ENCODE data around the gene GFM1. TPM values are rescaled to one million over a fixed set of nuclear protein-coding genes. Genes with fewer than 3 reads are reported as not detected.

GFM1 gene
- total RNA-seq, 1 experiment from 2014 or later: 44.5 TPM

- Mint-ChIP-seq H3K36me3 (0 out of 2 replicates have a peak, but pooled peaks cover 5% of the 10 kb centered on the region), H3K4me1 (no peaks in the 10 kb centered on the region), H3K27ac (no peak overlapping the region), H3K9me3 (no peaks in the 10 kb centered on the region), H3K27me3 (ENCODE audit: low read depth) (no peaks in the 10 kb centered on the region), H3K4me3 (no peak overlapping the region)
- DNase-seq (ENCODE audit: low spot score) (no peak), ATAC-seq (no peak)
- no peak for TF ChIP-seq ATF6 (CRISPR knock-in tag; IDR thresholded peaks at IDR 0.05)
- TF ChIP-seq, protein P1, sequence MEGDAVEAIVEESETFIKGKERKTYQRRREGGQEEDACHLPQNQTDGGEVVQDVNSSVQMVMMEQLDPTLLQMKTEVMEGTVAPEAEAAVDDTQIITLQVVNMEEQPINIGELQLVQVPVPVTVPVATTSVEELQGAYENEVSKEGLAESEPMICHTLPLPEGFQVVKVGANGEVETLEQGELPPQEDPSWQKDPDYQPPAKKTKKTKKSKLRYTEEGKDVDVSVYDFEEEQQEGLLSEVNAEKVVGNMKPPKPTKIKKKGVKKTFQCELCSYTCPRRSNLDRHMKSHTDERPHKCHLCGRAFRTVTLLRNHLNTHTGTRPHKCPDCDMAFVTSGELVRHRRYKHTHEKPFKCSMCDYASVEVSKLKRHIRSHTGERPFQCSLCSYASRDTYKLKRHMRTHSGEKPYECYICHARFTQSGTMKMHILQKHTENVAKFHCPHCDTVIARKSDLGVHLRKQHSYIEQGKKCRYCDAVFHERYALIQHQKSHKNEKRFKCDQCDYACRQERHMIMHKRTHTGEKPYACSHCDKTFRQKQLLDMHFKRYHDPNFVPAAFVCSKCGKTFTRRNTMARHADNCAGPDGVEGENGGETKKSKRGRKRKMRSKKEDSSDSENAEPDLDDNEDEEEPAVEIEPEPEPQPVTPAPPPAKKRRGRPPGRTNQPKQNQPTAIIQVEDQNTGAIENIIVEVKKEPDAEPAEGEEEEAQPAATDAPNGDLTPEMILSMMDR (IDR thresholded peaks at IDR 0.05): no peak
- TF ChIP-seq FOXP1 (CRISPR knock-in tag; IDR thresholded peaks at IDR 0.05; ENCODE audit: borderline replicate concordance): no peak
- TF ChIP-seq ZNF317 (CRISPR knock-in tag; IDR thresholded peaks at IDR 0.05; ENCODE audit: borderline replicate concordance, low read depth): no peak
- TF ChIP-seq, protein P2, sequence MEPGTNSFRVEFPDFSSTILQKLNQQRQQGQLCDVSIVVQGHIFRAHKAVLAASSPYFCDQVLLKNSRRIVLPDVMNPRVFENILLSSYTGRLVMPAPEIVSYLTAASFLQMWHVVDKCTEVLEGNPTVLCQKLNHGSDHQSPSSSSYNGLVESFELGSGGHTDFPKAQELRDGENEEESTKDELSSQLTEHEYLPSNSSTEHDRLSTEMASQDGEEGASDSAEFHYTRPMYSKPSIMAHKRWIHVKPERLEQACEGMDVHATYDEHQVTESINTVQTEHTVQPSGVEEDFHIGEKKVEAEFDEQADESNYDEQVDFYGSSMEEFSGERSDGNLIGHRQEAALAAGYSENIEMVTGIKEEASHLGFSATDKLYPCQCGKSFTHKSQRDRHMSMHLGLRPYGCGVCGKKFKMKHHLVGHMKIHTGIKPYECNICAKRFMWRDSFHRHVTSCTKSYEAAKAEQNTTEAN (CRISPR knock-in tag; IDR thresholded peaks at IDR 0.05): no peak
- ChIA-PET POLR2A (no interaction called here), CTCF (no interaction called here)
Measured at GRCh38 chr3:158680861-158681260, 36.5 kb downstream of the GFM1 start.

DNA sequence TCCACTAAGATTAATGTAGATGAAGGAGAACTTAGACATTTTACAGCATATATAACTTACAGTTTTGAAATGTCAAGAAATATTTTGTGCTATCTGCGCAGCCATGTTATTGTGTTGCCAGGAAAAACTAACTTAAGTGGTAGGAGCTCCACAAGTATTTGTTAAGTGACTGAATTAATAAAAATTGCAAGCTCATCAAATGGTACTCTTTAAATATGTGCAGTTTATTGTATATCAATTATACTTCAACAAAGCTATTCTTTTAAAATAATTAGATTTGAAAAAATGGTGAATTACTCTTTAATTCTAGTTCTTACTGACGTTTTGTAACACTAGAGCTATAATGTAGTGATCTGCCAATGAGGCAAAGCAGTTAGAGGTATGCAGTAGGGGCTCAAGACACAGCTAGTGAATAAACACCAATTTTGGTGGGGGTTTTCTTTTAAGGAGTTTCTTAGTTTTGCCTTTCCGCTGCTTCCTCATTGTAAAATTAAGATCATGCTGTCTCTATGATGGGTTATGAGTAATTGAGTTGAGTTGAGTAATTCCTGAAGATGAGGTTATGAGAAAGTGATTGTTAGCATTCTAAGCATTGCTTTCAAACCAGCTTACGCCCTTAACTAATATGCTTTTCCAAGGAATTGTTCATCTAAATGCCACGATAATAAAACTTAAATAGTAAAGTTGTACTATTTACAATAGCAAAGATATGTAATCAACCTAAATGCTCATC is 39.1 kb downstream of the GFM1 start:
- Mint-ChIP-seq H3K9me3 (no peaks in the 10 kb centered on the region), H3K36me3 (0 out of 2 replicates have a peak, but pooled peaks cover 3% of the 10 kb centered on the region), H3K4me3 (no peak overlapping the region), H3K4me1 (no peaks in the 10 kb centered on the region), H3K27me3 (ENCODE audit: low read depth) (no peaks in the 10 kb centered on the region), H3K27ac (no peak overlapping the region)
- no peak for ATAC-seq
- no peak for DNase-seq (ENCODE audit: low spot score)
- ChIA-PET POLR2A (no interaction called here), CTCF (interaction anchor here (0.8 to 1.6 kb wide), 3 partner anchors 11 to 44 kb away, joined by 3 to 5 read pairs (median 3); partner anchors contain the start of gene LXN)
- TF ChIP-seq ZNF219 (CRISPR knock-in tag; IDR thresholded peaks at IDR 0.05; ENCODE audit: borderline replicate concordance) (no peak), JUN (CRISPR knock-in tag; IDR thresholded peaks at IDR 0.05) (no peak), PREB (CRISPR knock-in tag; IDR thresholded peaks at IDR 0.05; ENCODE audit: borderline replicate concordance) (no peak), TCF7 (CRISPR knock-in tag; IDR thresholded peaks at IDR 0.05; ENCODE audit: low read depth) (no peak), ZNF671 (CRISPR knock-in tag; IDR thresholded peaks at IDR 0.05) (no peak), PRDM15 (CRISPR knock-in tag; IDR thresholded peaks at IDR 0.05) (no peak), TEAD4 (CRISPR knock-in tag; IDR thresholded peaks at IDR 0.05) (no peak), GRHL2 (CRISPR knock-in tag; IDR thresholded peaks at IDR 0.05; ENCODE audit: insufficient replicate concordance, severe bottlenecking) (no peak), ZNF512 (CRISPR knock-in tag; IDR thresholded peaks at IDR 0.05; ENCODE audit: borderline replicate concordance) (no peak), NR3C1 (CRISPR knock-in tag; conservative IDR thresholded peaks at IDR 0.05; ENCODE audit: low read depth) (no peak), OVOL2 (CRISPR knock-in tag; IDR thresholded peaks at IDR 0.05; ENCODE audit: borderline replicate concordance) (no peak), MXD4 (CRISPR knock-in tag; IDR thresholded peaks at IDR 0.05; ENCODE audit: borderline replicate concordance) (no peak), ZNF425 (CRISPR knock-in tag; conservative IDR thresholded peaks at IDR 0.05) (no peak)
- TF ChIP-seq, protein P3, sequence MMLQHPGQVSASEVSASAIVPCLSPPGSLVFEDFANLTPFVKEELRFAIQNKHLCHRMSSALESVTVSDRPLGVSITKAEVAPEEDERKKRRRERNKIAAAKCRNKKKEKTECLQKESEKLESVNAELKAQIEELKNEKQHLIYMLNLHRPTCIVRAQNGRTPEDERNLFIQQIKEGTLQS (CRISPR knock-in tag; conservative IDR thresholded peaks at IDR 0.05): no peak
